ENCODE results near the gene GSX2.
"Not testable (repeated sequence)": the region's sequence is repeated elsewhere in the genome, so short reads cannot be mapped to it uniquely, and the experiment has no call there.

DNA sequence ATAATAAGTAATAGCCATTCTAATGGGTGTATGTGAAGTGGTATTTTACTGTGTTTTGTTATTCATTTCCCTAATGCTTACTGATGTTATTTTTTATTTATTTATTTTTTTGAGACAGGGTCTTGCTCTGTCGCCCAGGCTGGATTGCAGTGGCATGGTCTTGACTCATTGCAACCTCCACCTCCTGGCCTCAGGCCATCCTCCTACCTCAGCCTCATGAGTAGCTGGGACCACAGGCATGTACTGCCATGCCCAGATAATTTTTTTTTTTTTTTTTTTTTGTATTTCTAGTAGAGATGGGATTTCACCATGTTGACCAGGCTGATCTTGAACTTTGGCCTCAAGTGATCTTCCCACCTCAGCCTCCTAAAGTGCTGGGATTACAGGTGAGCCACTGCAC is 13.2 kb downstream of the GSX2 start:
- TF ChIP-seq POLR2A (IDR thresholded peaks at IDR 0.05; ENCODE audit: low read depth, low read length); TAF1 (IDR thresholded peaks at IDR 0.05; ENCODE audit: low read depth, low read length); POLR2AphosphoS5 (IDR thresholded peaks at IDR 0.05; ENCODE audit: low read depth, low read length); PAX5 (IDR thresholded peaks at IDR 0.05; ENCODE audit: insufficient read depth, low read length, severe bottlenecking): not testable (repeated sequence)
